Esophagus squamous epithelium (tissue), 5 donors: ENCODE measurements around the gene STAT2. TPM values are rescaled to one million over a fixed set of nuclear protein-coding genes. Genes with fewer than 3 reads are reported as not detected.
"Not testable (repeated sequence)": the region's sequence is repeated elsewhere in the genome, so short reads cannot be mapped to it uniquely, and the experiment has no call there.

ENCODE experiments used
- DNase-seq: peaks from one replicate; lab custom pipeline; 2025; lab: John Stamatoyannopoulos, UW
- H3K27ac ChIP-seq, 4 donors: fragments of 200-600 bp; sonication (generic); one replicate each; pipeline ENCODE4 v1.5.1; 2016 to 2019; ENCODE audit warnings: mild to moderate bottlenecking in 1 of 4
- H3K27me3 ChIP-seq, 4 donors: fragments of 200-600 bp; sonication (generic); 1 replicate in 3 of 4; 2 replicates in 1 of 4; pipeline versions ENCODE4 v1.5.1 to v1.6.0; 2017 to 2021; ENCODE audit warnings: antibody characterized with exemption in 1 of 4
- H3K36me3 ChIP-seq, 3 donors: fragments of 200-600 bp; sonication (generic); one replicate each; pipeline ENCODE4 v1.5.1; 2016 to 2019
- H3K4me1 ChIP-seq, 3 donors: fragments of 200-600 bp; sonication (generic); one replicate each; pipeline ENCODE4 v1.5.1; 2017 to 2019
- H3K4me3 ChIP-seq, 4 donors: fragments of 200-600 bp; sonication (generic); 1 replicate in 3 of 4; 2 replicates in 1 of 4; pipeline ENCODE4 v1.5.1; 2016 to 2019; ENCODE audit warnings: mild to moderate bottlenecking in 2 of 4, moderate library complexity in 1 of 4
- H3K9me3 ChIP-seq, 3 donors: fragments of 200-600 bp; sonication (generic); one replicate each; pipeline ENCODE4 v1.5.1; 2016 to 2019
- POLR2A ChIP-seq, 4 donors: fragments of 450-650 bp; IDR thresholded peaks; one replicate each; pipeline ENCODE4 v1.6.1; 2017; ENCODE audit warnings: antibody characterized with exemption in 4 of 4, mild to moderate bottlenecking in 4 of 4, moderate library complexity in 3 of 4
- WGBS, 2 donors: methylation state at CpG; one replicate each; pipeline ENCODE4 v1.1.5; 2018; 5-methylcytosine and 5-hydroxymethylcytosine counted together
- intact Hi-C: fragments of 100-400 bp; cut with DNase I; formaldehyde crosslinking; loops from one replicate; pipeline ENCODE4 v1.15.0; 2022
- total RNA-seq, 4 donors: library from RNA; depleted of rRNA; stranded (reverse); fragments of >200 nt; gene quantifications; one replicate each; pipeline ENCODE4 v1.1.0, GENCODE V29; 2016
- TF ChIP-seq, protein P1 (sequence below), 6 experiments: fragments of 450-650 bp in 4 of 6; fragments of 200-600 bp in 2 of 6; sonication (generic) in 2 of 6; IDR thresholded peaks; one replicate each; pipeline ENCODE4 v1.5.1; 2016 to 2019; ENCODE audit warnings: antibody characterized with exemption in 6 of 6, mild to moderate bottlenecking in 4 of 6, moderate library complexity in 4 of 6
- donor health status: DM: yes; HTN: yes; CAD: no.

The STAT2 gene
- total RNA-seq, 4 donors from 2014 or later = 54.3 to 83.7 (median 62.4) TPM

DNA sequence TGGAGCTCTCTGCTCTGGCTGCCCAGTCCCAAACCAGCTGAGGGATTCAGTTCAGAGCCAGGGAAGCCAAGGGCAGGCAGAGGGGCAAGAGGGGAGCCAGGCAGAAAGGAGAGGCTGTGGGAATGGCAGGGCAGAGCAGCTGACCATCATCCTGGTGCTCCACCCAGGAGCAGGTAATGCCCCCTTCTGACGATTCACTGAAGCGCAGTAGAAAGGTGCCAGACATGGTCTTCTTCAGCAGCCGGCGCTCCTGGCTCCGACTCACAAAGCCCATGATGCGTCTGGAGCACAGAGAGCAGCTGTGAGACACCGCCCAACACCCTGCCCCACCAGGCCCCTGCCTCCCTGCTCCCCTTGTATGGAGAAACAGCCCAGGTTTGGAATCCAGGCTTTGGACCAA is 13.2 kb downstream of the STAT2 start:
- H3K27me3 ChIP-seq = no peaks in the 10 kb centered on the region
- DNase-seq = no peak
- H3K4me3 ChIP-seq = no peak overlapping the region
- H3K9me3 ChIP-seq = no peaks in the 10 kb centered on the region
- intact Hi-C loops = no loop called here
- TF ChIP-seq, protein P1, sequence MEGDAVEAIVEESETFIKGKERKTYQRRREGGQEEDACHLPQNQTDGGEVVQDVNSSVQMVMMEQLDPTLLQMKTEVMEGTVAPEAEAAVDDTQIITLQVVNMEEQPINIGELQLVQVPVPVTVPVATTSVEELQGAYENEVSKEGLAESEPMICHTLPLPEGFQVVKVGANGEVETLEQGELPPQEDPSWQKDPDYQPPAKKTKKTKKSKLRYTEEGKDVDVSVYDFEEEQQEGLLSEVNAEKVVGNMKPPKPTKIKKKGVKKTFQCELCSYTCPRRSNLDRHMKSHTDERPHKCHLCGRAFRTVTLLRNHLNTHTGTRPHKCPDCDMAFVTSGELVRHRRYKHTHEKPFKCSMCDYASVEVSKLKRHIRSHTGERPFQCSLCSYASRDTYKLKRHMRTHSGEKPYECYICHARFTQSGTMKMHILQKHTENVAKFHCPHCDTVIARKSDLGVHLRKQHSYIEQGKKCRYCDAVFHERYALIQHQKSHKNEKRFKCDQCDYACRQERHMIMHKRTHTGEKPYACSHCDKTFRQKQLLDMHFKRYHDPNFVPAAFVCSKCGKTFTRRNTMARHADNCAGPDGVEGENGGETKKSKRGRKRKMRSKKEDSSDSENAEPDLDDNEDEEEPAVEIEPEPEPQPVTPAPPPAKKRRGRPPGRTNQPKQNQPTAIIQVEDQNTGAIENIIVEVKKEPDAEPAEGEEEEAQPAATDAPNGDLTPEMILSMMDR (IDR thresholded peaks at IDR 0.05) = no peak
- TF ChIP-seq POLR2A (IDR thresholded peaks at IDR 0.05) = no peak
- WGBS, 2 donors = 85 to 87% methylated on average over 5 to 7 of the region's 7 CpGs
- no peak overlapping the region for H3K27ac ChIP-seq
- H3K4me1 ChIP-seq = no peaks in the 10 kb centered on the region
- H3K36me3 ChIP-seq = peaks cover 42 to 100% (median 66%) of the 10 kb centered on the region in 3 donors

DNA sequence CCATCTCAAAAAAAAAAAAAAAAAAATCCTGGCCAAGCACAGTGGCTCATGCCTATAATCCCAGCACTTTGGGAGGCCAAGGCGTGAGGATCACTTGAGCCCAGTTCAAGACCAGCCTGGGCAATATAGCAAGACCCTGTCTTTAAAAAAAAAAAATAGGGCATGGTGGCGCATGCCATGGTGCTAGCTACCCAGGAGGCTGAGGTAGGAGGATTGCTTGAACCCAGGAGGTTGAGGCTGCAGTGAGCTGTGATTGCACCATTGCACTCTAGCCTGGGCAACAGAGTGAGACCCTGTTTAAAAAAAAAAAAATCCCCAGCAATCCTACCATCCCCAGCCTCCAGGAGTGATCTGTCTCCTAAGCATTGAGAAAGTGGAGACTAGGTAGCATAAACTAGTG is 17.6 kb downstream of the STAT2 start:
- H3K36me3 ChIP-seq = peaks cover 14 to 61% (median 27%) of the 10 kb centered on the region in 3 donors
- intact Hi-C loops, DNase-seq, H3K27me3 ChIP-seq, H3K4me3 ChIP-seq, H3K27ac ChIP-seq, H3K9me3 ChIP-seq: not testable (repeated sequence)
- H3K4me1 ChIP-seq = peaks cover 0 to 13% (median 9%) of the 10 kb centered on the region in 3 donors
- 94 to 100% methylated on average over 2 of the region's 2 CpGs for WGBS, 2 donors

DNA sequence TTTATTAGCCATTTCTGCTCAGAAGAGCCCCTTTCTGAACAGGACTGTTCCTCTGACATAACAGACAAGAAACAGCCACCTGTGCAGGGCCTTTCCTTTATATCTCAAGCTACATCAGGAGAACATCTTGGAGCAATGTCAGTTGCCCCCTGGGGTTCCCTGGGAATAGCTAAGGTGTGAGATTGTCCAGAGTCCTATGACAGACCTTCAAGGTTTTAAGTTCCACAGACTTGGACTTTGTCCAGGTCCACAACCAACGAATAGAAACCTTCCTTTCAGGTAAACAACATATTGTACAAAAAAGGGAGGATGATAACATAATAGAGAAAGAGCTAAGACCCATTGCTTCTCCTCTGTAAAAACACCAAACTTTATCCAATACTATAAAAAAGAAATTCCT is 18.3 kb downstream of the STAT2 start:
- intact Hi-C loops = no loop called here
- Histone ChIP-seq H3K27me3 (no peaks in the 10 kb centered on the region), H3K27ac (no peak overlapping the region), H3K9me3 (no peaks in the 10 kb centered on the region), H3K36me3 (peaks cover 14 to 54% (median 23%) of the 10 kb centered on the region in 3 donors), H3K4me3 (no peak overlapping the region), H3K4me1 (peaks cover 0 to 13% (median 9%) of the 10 kb centered on the region in 3 donors)
- 36 to 63% methylated on average over 1 of the region's 1 CpG for WGBS, 2 donors
- no peak for DNase-seq
- TF ChIP-seq POLR2A (IDR thresholded peaks at IDR 0.05) = no peak
- TF ChIP-seq, protein P1 (IDR thresholded peaks at IDR 0.05) = no peak

DNA sequence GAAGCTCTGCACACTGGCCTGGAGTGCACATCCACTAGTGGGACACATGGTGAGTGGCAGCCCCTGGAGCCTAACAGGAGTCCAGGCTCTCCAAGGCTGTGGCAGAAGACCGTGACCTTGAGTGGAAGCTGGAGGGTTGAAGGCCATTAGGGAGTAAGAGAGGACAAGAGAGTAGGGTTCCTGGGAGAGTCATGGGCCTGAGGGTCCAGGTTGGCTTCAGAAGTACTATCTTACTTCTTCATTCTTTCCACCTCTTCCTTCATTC is 20.8 kb downstream of the STAT2 start:
- H3K27ac ChIP-seq = peak overlapping the region in 2 of 4 donors; percentile 49 to 57
- H3K4me1 ChIP-seq = peaks cover 0 to 22% (median 9%) of the 10 kb centered on the region in 3 donors
- intact Hi-C loops = no loop called here
- H3K9me3 ChIP-seq = no peaks in the 10 kb centered on the region
- H3K27me3 ChIP-seq = no peaks in the 10 kb centered on the region
- no peak overlapping the region for H3K4me3 ChIP-seq
- TF ChIP-seq POLR2A (IDR thresholded peaks at IDR 0.05) = no peak
- TF ChIP-seq, protein P1 (IDR thresholded peaks at IDR 0.05) = no peak
- peaks cover 14 to 29% (median 15%) of the 10 kb centered on the region in 3 donors for H3K36me3 ChIP-seq
- no peak for DNase-seq
- 86% methylated on average over 1 of the region's 1 CpG; no CpG with 5 or more reads in 1 of the 2 donors for WGBS, 2 donors

DNA sequence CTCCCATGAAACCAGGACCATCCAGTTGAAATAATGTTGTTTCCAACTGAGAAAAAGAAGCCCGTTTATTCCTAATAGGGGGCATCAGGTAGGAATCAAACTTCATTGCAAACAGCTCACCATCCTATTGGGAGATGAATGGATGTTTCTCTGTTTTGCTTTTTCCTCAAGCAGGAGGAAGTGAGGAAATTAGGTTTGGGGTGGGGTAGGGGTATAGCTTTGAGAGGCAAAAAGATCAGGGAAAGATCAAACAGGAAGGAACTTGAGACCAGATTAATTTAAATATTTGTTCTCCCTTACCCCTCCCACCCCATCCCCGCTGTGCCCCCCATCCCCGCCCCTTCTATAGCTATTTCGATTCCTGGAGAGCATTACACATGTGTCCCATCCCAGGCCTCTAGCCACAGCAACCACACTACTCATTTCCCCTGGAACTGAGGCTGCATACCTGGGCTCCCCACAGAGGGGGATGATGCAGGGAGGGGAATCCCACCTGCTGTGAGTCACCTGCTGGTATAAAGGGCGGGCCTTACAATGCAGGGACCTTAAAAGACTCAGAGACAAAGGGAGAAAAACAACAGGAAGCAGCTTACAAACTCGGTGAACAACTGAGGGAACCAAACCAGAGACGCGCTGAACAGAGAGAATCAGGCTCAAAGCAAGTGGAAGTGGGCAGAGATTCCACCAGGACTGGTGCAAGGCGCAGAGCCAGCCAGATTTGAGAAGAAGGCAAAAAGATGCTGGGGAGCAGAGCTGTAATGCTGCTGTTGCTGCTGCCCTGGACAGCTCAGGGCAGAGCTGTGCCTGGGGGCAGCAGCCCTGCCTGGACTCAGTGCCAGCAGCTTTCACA is 21.4 kb downstream of the STAT2 start, which contains the start of gene IL23A:
IL23A (plus strand) TSS at position 577 of the 850 bp plus-strand sequence; CDS start at position 738, 161 bp downstream.
- TF ChIP-seq, protein P1 (IDR thresholded peaks at IDR 0.05) = no peak
- no peak for TF ChIP-seq POLR2A (IDR thresholded peaks at IDR 0.05)
- H3K4me3 ChIP-seq = no peak within 1 kb of the TSS
- DNase-seq = no peak
- intact Hi-C loops = no loop called here
- no peaks in the 10 kb centered on the region for H3K9me3 ChIP-seq
- H3K27ac ChIP-seq = peak within 1 kb of the TSS in 2 of 4 donors; percentile 49 to 57
- peaks cover 0 to 22% (median 9%) of the 10 kb centered on the region in 3 donors for H3K4me1 ChIP-seq
- WGBS, 2 donors = 18 to 25% methylated on average over 8 to 9 of the region's 9 CpGs
- no peaks in the 10 kb centered on the region for H3K27me3 ChIP-seq
- H3K36me3 ChIP-seq = peaks cover 9 to 23% (median 11%) of the 10 kb centered on the region in 3 donors
